ENCODE data around the gene SULT2A1.
"Not testable (repeated sequence)": the region's sequence is repeated elsewhere in the genome, so short reads cannot be mapped to it uniquely, and the experiment has no call there.

Gene SULT2A1

GRCh38 chr19:47885067-47885463 is 1.1 kb downstream of the SULT2A1 start:
- H3K27ac ChIP-seq: no peak overlapping the region
- TF ChIP-seq CTCF (conservative IDR thresholded peaks at IDR 0.05): no peak

DNA sequence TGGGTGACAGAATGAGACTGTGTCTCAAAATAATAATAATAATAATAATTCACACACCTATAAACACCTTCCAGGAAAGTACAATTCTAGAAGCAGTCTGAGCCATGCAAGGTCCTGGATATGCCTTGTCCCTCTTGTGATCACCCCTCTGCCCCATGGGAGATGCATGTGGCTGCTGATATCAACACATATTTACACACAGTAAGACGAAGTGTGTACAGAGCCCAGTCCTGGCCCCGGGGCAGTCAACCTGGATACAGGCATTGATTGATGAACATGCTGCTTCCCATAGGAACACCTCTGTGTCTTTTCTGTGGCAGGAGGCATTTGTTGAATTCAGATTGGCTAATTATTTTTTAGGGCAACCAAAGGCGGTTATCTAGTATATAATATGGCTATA is 3.2 kb downstream of the SULT2A1 start:
- TF ChIP-seq CTCF (conservative IDR thresholded peaks at IDR 0.05): no peak
- no peak overlapping the region for H3K27ac ChIP-seq

DNA sequence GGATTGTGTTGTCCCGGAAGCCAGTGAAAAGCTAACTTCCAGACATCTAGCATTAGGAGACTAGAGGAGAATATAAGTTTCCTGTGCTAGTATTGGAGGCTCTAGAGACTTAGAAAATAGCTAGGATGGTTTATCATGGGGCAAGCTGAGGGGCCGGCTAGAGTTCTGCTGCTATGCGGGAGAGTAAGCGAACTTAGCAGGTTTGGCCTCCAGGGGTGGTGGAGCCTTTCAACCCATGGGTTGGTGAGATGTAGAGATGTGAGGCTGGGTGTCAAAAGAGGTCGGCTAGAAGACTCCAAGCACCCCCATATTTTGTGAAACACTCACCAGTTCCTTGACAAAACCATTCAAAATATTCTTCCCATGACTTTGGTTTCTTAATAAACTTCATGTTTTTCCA is 4.4 kb downstream of the SULT2A1 start:
- TF ChIP-seq CTCF (conservative IDR thresholded peaks at IDR 0.05): no peak
- no peak overlapping the region for H3K27ac ChIP-seq

DNA sequence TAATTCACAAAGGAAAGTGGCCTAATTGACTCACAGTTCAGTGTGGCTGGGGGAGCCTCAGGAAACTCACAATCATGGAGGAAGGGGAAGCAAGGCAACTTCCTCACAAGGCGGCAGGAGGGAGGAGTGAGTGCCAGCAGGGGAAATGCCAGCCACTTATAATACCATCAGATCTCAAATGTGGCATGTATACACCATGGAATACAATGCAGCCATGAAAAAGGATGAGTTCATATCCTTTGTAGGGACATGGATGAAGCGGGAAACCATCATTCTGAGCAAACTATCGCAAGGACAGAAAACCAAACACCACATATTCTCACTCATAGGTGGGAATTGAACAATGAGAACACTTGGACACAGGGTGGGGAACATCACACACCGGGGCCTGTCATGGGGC is 6.7 kb downstream of the SULT2A1 start:
- not testable (repeated sequence) for H3K27ac ChIP-seq

GRCh38 chr19:47878906-47879305 is 7.2 kb downstream of the SULT2A1 start:
- no peak for TF ChIP-seq CTCF (conservative IDR thresholded peaks at IDR 0.05)
- no peak overlapping the region for H3K27ac ChIP-seq

DNA sequence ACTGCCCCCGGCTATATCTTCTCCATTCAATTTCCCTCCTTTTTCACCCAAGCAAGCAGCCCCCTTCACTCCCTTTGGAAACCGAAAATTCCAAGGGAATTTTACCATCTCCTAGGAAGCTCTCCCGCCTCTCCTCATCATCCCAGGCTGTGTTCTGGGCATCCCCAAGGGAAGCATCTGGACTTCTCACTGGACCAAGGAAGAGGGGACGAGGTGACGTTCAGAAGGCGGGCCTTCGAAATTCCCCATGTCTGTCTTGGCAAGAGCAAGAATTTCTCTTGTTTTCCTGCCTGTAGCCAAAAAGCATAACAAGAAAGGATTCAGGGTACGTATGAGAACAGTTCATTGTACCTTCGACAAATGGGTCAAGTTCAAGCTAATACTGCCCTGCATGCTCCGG is 20.9 kb downstream of the SULT2A1 start:
- no peak for TF ChIP-seq CTCF (conservative IDR thresholded peaks at IDR 0.05)
- no peak overlapping the region for H3K27ac ChIP-seq

- H3K27ac ChIP-seq: no peak overlapping the region
- peak; percentile 99 for TF ChIP-seq CTCF (conservative IDR thresholded peaks at IDR 0.05)
Observed at GRCh38 chr19:47863514-47863936, 22.6 kb downstream of the SULT2A1 start.

DNA sequence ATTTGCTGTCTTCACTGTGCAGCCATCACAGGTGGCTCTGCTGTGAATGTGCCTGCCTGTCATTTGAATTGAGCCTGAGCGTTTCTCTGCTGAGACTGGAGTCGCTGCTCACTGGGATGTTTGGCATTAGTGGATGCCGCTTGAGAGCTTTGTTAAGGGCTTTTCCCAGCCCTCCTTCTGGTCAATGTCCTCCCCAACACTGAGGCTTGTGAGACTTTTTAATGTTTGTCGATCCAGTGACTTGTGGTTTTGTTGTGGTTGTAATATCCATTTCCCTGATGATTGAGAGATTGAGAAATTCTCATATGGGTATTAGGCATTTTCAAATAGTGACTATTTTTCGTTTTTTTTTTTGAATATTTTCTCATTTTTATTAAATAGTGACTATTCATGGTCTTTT is 24.5 kb downstream of the SULT2A1 start:
- H3K27ac ChIP-seq: no peak overlapping the region
- TF ChIP-seq CTCF (conservative IDR thresholded peaks at IDR 0.05): no peak
